Activated T-cell treated with anti-CD3 and anti-CD28 coated beads, Interleukin-2, amount 50 U/mL, for 4 hours (primary cell): ENCODE measurements around the gene SLC35E2B. TPM values are rescaled to one million over a fixed set of nuclear protein-coding genes. Genes with fewer than 3 reads are reported as not detected.
A peak's percentile ranks its signal among the peaks of the same experiment; 100 is the strongest.
"Not testable (repeated sequence)": the region's sequence is repeated elsewhere in the genome, so short reads cannot be mapped to it uniquely, and the experiment has no call there.

Source experiments
- ATAC-seq, 2 donors: fragments of 200-7000 bp; cut with Tn5 transposase; one replicate each; pipeline ENCODE4 v1.10.0; 2021
- DNase-seq: peaks from one replicate; pipeline ENCODE4 v3.0.0-alpha.2; 2020
- H3K27me3 Mint-ChIP-seq: one replicate; pipeline ENCODE4 v1.8.0; 2021; ENCODE audit warnings: low read depth, mixed read lengths
- H3K36me3 Mint-ChIP-seq: one replicate; pipeline ENCODE4 v1.8.0; 2022; ENCODE audit warnings: mixed read lengths; ENCODE audit not compliant: insufficient read depth
- H3K4me1 Mint-ChIP-seq: one replicate; pipeline ENCODE4 v1.8.0; 2021; ENCODE audit warnings: low read depth, mixed read lengths
- H3K4me3 Mint-ChIP-seq: one replicate; pipeline ENCODE4 v1.8.0; 2021; ENCODE audit warnings: mild to moderate bottlenecking, moderate library complexity, mixed read lengths
- H3K9me3 Mint-ChIP-seq: one replicate; pipeline ENCODE4 v1.8.0; 2021; ENCODE audit warnings: mixed read lengths
- total RNA-seq, 3 donors: library from RNA; stranded (reverse); gene quantifications; one replicate each; pipeline ENCODE4 v1.2.1, GENCODE V29; 2021

Gene SLC35E2B
- total RNA-seq, 3 donors from 2014 or later: 14.8 to 27.2 (median 20.2) TPM

- H3K36me3 Mint-ChIP-seq: peaks cover 30% of the 10 kb centered on the region
Measured at GRCh38 chr1:1672181-1672965, 20.2 kb downstream of the SLC35E2B start.

GRCh38 chr1:1671365-1672119 is 21.1 kb downstream of the SLC35E2B start:
- no peak for DNase-seq
- Mint-ChIP-seq H3K4me1 (peaks cover 7% of the 10 kb centered on the region), H3K36me3 (peaks cover 31% of the 10 kb centered on the region), H3K4me3 (no peak overlapping the region), H3K9me3 (no peaks in the 10 kb centered on the region), H3K27me3 (no peaks in the 10 kb centered on the region)
- ATAC-seq: no peak

More at GRCh38 chr1:1672181-1672965, 20.2 kb downstream of the SLC35E2B start:
- peaks cover 9% of the 10 kb centered on the region for H3K4me1 Mint-ChIP-seq
- DNase-seq: no peak
- no peak overlapping the region for H3K4me3 Mint-ChIP-seq
- no peaks in the 10 kb centered on the region for H3K9me3 Mint-ChIP-seq
- H3K27me3 Mint-ChIP-seq: no peaks in the 10 kb centered on the region
- no peak for ATAC-seq

- Mint-ChIP-seq H3K9me3 (no peaks in the 10 kb centered on the region), H3K36me3 (peaks cover 37% of the 10 kb centered on the region), H3K4me3 (no peak overlapping the region), H3K27me3 (no peaks in the 10 kb centered on the region), H3K4me1 (peaks cover 7% of the 10 kb centered on the region)
- ATAC-seq: no peak
- no peak for DNase-seq
Measured at GRCh38 chr1:1670866-1671265, 21.7 kb downstream of the SLC35E2B start.

- ATAC-seq (no peak), DNase-seq (no peak)
- Mint-ChIP-seq H3K4me1 (peaks cover 6% of the 10 kb centered on the region), H3K9me3 (no peaks in the 10 kb centered on the region), H3K36me3 (peaks cover 40% of the 10 kb centered on the region), H3K27me3 (no peaks in the 10 kb centered on the region), H3K4me3 (no peak overlapping the region)
Measured at GRCh38 chr1:1669468-1670440, 22.8 kb downstream of the SLC35E2B start.

GRCh38 chr1:1666526-1666925 is 26.1 kb downstream of the SLC35E2B start:
- H3K4me1 Mint-ChIP-seq: peaks cover 2% of the 10 kb centered on the region
- peaks cover 29% of the 10 kb centered on the region for H3K36me3 Mint-ChIP-seq
- H3K4me3 Mint-ChIP-seq: no peak overlapping the region
- H3K27me3 Mint-ChIP-seq: no peaks in the 10 kb centered on the region
- ATAC-seq (no peak), DNase-seq (no peak)
- no peaks in the 10 kb centered on the region for H3K9me3 Mint-ChIP-seq

- ATAC-seq (peak in 1 of 2 donors; percentile 58), DNase-seq (peak; percentile 27)
- Mint-ChIP-seq H3K4me3 (no peak overlapping the region), H3K36me3 (peaks cover 23% of the 10 kb centered on the region), H3K4me1 (peaks cover 6% of the 10 kb centered on the region), H3K9me3 (no peaks in the 10 kb centered on the region), H3K27me3 (no peaks in the 10 kb centered on the region)
Measured at GRCh38 chr1:1665815-1666251, 26.8 kb downstream of the SLC35E2B start.

- H3K36me3 Mint-ChIP-seq: peaks cover 21% of the 10 kb centered on the region
- H3K9me3 Mint-ChIP-seq: no peaks in the 10 kb centered on the region
- no peak overlapping the region for H3K4me3 Mint-ChIP-seq
- peaks cover 6% of the 10 kb centered on the region for H3K4me1 Mint-ChIP-seq
- ATAC-seq (no peak), DNase-seq (no peak)
- no peaks in the 10 kb centered on the region for H3K27me3 Mint-ChIP-seq
Measured at GRCh38 chr1:1664941-1665814, 27.4 kb downstream of the SLC35E2B start.

- H3K4me3 Mint-ChIP-seq: not testable (repeated sequence)
Measured at GRCh38 chr1:1664318-1664717, 28.3 kb downstream of the SLC35E2B start.

GRCh38 chr1:1662830-1663560 is 29.6 kb downstream of the SLC35E2B start:
- H3K9me3 Mint-ChIP-seq, H3K27me3 Mint-ChIP-seq, DNase-seq, H3K4me1 Mint-ChIP-seq, ATAC-seq, H3K4me3 Mint-ChIP-seq: not testable (repeated sequence)
- peaks cover 12% of the 10 kb centered on the region for H3K36me3 Mint-ChIP-seq

More at GRCh38 chr1:1664318-1664717, 28.3 kb downstream of the SLC35E2B start:
- DNase-seq, H3K27me3 Mint-ChIP-seq, H3K4me1 Mint-ChIP-seq, ATAC-seq, H3K9me3 Mint-ChIP-seq: not testable (repeated sequence)
- H3K36me3 Mint-ChIP-seq: peaks cover 15% of the 10 kb centered on the region

- not testable (repeated sequence) for DNase-seq, H3K4me3 Mint-ChIP-seq, H3K9me3 Mint-ChIP-seq, ATAC-seq, H3K27me3 Mint-ChIP-seq, H3K4me1 Mint-ChIP-seq
- H3K36me3 Mint-ChIP-seq: peaks cover 10% of the 10 kb centered on the region
Measured at GRCh38 chr1:1662392-1662791, 30.2 kb downstream of the SLC35E2B start.

- H3K4me1 Mint-ChIP-seq, H3K9me3 Mint-ChIP-seq, H3K36me3 Mint-ChIP-seq, H3K27me3 Mint-ChIP-seq: not testable (repeated sequence)
- H3K4me3 Mint-ChIP-seq: peak within 1 kb of the TSS; percentile 98
- DNase-seq (peak; percentile 93), ATAC-seq (peak; percentile 97 to 98)
Measured at GRCh38 chr1:1658583-1659549, 33.7 kb downstream of the SLC35E2B start, which contains the start of gene CDK11B. Gene CDK11B (minus strand): TSS chr1:1659004. CDS start chr1:1657485, 1,519 bp downstream.

GRCh38 chr1:1648265-1648664 is 44.3 kb downstream of the SLC35E2B start:
- DNase-seq, H3K9me3 Mint-ChIP-seq, H3K4me3 Mint-ChIP-seq, H3K4me1 Mint-ChIP-seq, H3K27me3 Mint-ChIP-seq, ATAC-seq: not testable (repeated sequence)
- peaks cover 43% of the 10 kb centered on the region for H3K36me3 Mint-ChIP-seq
